ENCODE data around the gene ATP2C2. TPM values are rescaled to one million over a fixed set of nuclear protein-coding genes. Genes with fewer than 3 reads are reported as not detected.

ATP2C2 gene
- total and polyA plus RNA-seq, 9 of the 15 experiments (the other 6 are each of a cell fraction or from before 2014, with no cell fraction given) = 0.75 TPM; not detected in 8

DNA sequence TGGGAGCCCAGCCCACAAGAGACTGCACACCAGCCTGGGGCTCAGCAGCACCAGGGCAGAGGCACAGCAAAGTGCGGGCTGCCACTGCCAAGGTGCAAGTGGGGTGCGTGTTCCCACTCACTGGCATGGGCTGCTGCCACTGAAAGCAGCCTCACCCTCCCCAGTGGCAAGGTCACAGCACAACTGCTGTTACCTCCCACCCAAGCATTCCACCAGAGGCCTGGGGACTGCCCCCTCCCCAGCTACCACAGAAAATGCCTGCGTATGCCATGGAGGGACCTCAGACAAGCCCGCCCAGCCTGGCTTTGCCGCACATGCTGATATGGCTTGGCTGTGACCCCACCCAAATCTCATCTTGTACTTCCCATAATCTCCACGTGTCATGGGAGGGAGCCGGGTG lies 103.0 kb downstream of the ATP2C2 start (continued):
- TF ChIP-seq XRCC3 (IDR thresholded peaks at IDR 0.05) = no peak
- TF ChIP-seq, protein P1, sequence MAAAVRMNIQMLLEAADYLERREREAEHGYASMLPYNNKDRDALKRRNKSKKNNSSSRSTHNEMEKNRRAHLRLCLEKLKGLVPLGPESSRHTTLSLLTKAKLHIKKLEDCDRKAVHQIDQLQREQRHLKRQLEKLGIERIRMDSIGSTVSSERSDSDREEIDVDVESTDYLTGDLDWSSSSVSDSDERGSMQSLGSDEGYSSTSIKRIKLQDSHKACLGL (CRISPR knock-in tag; IDR thresholded peaks at IDR 0.05; ENCODE audit: borderline replicate concordance, poor library complexity, severe bottlenecking) = no peak
- TF ChIP-seq RB1 (IDR thresholded peaks at IDR 0.05; ENCODE audit: low read depth) = no peak
- TF ChIP-seq MTF1 (CRISPR knock-in tag; IDR thresholded peaks at IDR 0.05; ENCODE audit: borderline replicate concordance) = no peak

DNA sequence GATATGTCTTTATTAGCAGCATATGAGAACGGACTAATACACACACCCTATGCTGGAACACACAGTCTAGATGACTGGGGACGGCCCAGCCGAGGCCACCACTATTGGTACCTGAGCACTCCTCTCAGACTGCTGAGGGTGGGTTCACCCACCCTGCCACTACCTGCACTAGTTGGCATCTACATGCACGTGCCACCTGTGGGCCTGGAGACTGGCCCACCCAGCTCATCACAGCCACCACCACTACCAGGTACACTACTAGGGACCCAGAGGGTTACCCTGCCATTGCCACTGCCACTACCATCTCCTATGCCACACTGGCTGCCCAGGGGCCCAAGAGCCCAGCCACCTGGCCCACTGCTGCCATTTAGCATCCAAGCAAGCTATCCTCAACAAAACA lies 103.6 kb downstream of the ATP2C2 start:
- H3K9me3 ChIP-seq (replicated peaks; ENCODE audit: control insufficient read depth, insufficient read depth, low read depth, low read length) = peaks cover 4% of the 10 kb centered on the region
- H3K4me1 ChIP-seq (replicated peaks in 1 of 2; ENCODE audit: control insufficient read depth in 2 of 2, insufficient read depth in 2 of 2, low read length in 2 of 2) = peaks cover 0 to 5% of the 10 kb centered on the region in 2 experiments; a peak in 2 of 5 replicates
- FAIRE-seq (no peak), ATAC-seq (no peak), DNase-seq (ENCODE audit: extremely low read depth in 1 of 4, low spot score in 3 of 4) (no peak)
- H3K27ac ChIP-seq (ENCODE audit: extremely low read depth, low read depth, low read length) = no peak overlapping the region
- no peaks in the 10 kb centered on the region for H3K9me1 ChIP-seq (ENCODE audit: control insufficient read depth, insufficient read depth, low read length)
- ChIA-PET CTCF (ENCODE audit: low intra/inter-chr PET ratio) (no interaction called here), POLR2A (no interaction called here)
- no peak overlapping the region for H3K9ac ChIP-seq (ENCODE audit: insufficient read depth in 1 of 2, low read depth in 2 of 2, low read length in 2 of 2)
- TF ChIP-seq ZNF561 (CRISPR knock-in tag; conservative IDR thresholded peaks at IDR 0.05) = no peak
- 16% methylated on average over 4 of the region's 4 CpGs for WGBS (ENCODE audit: insufficient coverage, low coverage, missing lambda C conversion rate)
- no peak overlapping the region for H2AFZ ChIP-seq (ENCODE audit: low read depth, low read length)
- intact Hi-C loops (cut with micrococcal nuclease) = no loop called here
- H3K27me3 ChIP-seq (ENCODE audit: control insufficient read depth in 2 of 2, insufficient read depth in 2 of 2, low read length in 2 of 2) = peaks cover 2 to 27% of the 10 kb centered on the region in 2 experiments; a peak in 3 of 5 replicates
- BruUV-seq (replicated peaks) = no TSS peak
- no peaks in the 10 kb centered on the region for H3K36me3 ChIP-seq (ENCODE audit: control insufficient read depth, insufficient read depth, low read length)
- no peaks in the 10 kb centered on the region; the same call in 1 of the 2 replicates for H4K20me1 ChIP-seq (replicated peaks; ENCODE audit: control insufficient read depth, insufficient read depth, low read length)
- no peak overlapping the region for H3K4me3 ChIP-seq
- in situ Hi-C loops (cut with MboI) = no loop called here
- no peak overlapping the region for H3K4me2 ChIP-seq (ENCODE audit: insufficient read depth, low read length)
- no peaks in the 10 kb centered on the region for H3K79me2 ChIP-seq (ENCODE audit: control insufficient read depth, insufficient read depth, low read length)

Data from K562 (cell line).